NCI-H82 treated with DMSO at 0.1 percent for 48 hours (cell line): Measurements from ENCODE around the gene ZMIZ1.

ENCODE experiments used
- DNase-seq: peaks from one replicate; lab custom pipeline; 2025; ENCODE audit not compliant: unreplicated experiment; lab: John Stamatoyannopoulos, UW

Gene ZMIZ1

GRCh38 chr10:79097021-79097872 is 28.5 kb downstream of the ZMIZ1 start:
- DNase-seq: no peak

- DNase-seq: no peak
Observed at GRCh38 chr10:79098061-79098460, 29.3 kb downstream of the ZMIZ1 start.

GRCh38 chr10:79098596-79099015 is 29.8 kb downstream of the ZMIZ1 start:
- DNase-seq: no peak

- no peak for DNase-seq
Observed at GRCh38 chr10:79099898-79100448, 31.2 kb downstream of the ZMIZ1 start.

- no peak for DNase-seq
Observed at GRCh38 chr10:79100771-79101170, 32.0 kb downstream of the ZMIZ1 start.

GRCh38 chr10:79101560-79102497 is 33.1 kb downstream of the ZMIZ1 start:
- peak; percentile 44 for DNase-seq

GRCh38 chr10:79102498-79102874 is 33.7 kb downstream of the ZMIZ1 start:
- DNase-seq: no peak

- no peak for DNase-seq
Observed at GRCh38 chr10:79103129-79103528, 34.4 kb downstream of the ZMIZ1 start.

- DNase-seq: no peak
Observed at GRCh38 chr10:79103585-79103984, 34.8 kb downstream of the ZMIZ1 start.

- no peak for DNase-seq
Observed at GRCh38 chr10:79105150-79105739, 36.5 kb downstream of the ZMIZ1 start.

GRCh38 chr10:79105818-79106217 is 37.1 kb downstream of the ZMIZ1 start:
- no peak for DNase-seq

- DNase-seq: no peak
Observed at GRCh38 chr10:79106256-79107050, 37.7 kb downstream of the ZMIZ1 start.

GRCh38 chr10:79107736-79108264 is 39.0 kb downstream of the ZMIZ1 start:
- DNase-seq: no peak

- no peak for DNase-seq
Observed at GRCh38 chr10:79108728-79109127, 40.0 kb downstream of the ZMIZ1 start.

- DNase-seq: no peak
Observed at GRCh38 chr10:79111427-79111826, 42.7 kb downstream of the ZMIZ1 start.

- DNase-seq: no peak
Observed at GRCh38 chr10:79111846-79112614, 43.3 kb downstream of the ZMIZ1 start.

GRCh38 chr10:79112881-79113431 is 44.2 kb downstream of the ZMIZ1 start:
- no peak for DNase-seq

- DNase-seq: no peak
Observed at GRCh38 chr10:79113827-79114226, 45.1 kb downstream of the ZMIZ1 start.

GRCh38 chr10:79115302-79115701 is 46.5 kb downstream of the ZMIZ1 start:
- DNase-seq: no peak
